Epithelial cell of esophagus (primary cell): ENCODE measurements around the gene ADAM11.
"Not testable (repeated sequence)": the region's sequence is repeated elsewhere in the genome, so short reads cannot be mapped to it uniquely, and the experiment has no call there.

Experiments
- DNase-seq: peaks from one replicate; pipeline ENCODE4 v3.0.0; 2010; ENCODE audit warnings: low read depth
- H3K4me3 ChIP-seq: 2 replicates; pipeline ENCODE4 v1.5.1; 2011; ENCODE audit warnings: mild to moderate bottlenecking, low read length, control low read depth
- TF ChIP-seq, protein P1 (sequence below): IDR thresholded peaks from 2 replicates; pipeline ENCODE4 v1.5.1; 2011; ENCODE audit warnings: low read depth, mild to moderate bottlenecking, low read length, control low read depth, inconsistent platforms; ENCODE audit not compliant: insufficient read depth; ENCODE audit errors: missing control alignments

The ADAM11 gene

DNA sequence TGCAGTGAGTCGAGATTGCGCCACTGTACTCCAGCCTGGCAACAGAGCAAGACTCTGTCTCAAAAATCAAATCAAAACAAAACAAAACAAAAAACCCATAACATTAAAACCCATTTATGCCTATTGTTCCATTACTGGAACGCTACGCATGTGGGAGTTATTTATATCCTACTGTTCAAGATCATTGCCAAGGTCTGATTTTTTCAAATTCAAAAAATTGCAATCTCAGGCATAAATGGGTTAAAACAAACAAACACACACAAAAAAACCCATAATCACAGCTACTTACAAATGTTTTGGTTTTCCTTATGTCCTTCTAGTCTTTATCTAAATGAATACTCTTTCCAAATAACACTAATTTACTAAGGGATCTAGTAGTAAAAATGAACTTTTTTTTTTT, 53.5 kb downstream of the ADAM11 start:
- no peak for DNase-seq
- H3K4me3 ChIP-seq, result no peak overlapping the region
- TF ChIP-seq, protein P1, sequence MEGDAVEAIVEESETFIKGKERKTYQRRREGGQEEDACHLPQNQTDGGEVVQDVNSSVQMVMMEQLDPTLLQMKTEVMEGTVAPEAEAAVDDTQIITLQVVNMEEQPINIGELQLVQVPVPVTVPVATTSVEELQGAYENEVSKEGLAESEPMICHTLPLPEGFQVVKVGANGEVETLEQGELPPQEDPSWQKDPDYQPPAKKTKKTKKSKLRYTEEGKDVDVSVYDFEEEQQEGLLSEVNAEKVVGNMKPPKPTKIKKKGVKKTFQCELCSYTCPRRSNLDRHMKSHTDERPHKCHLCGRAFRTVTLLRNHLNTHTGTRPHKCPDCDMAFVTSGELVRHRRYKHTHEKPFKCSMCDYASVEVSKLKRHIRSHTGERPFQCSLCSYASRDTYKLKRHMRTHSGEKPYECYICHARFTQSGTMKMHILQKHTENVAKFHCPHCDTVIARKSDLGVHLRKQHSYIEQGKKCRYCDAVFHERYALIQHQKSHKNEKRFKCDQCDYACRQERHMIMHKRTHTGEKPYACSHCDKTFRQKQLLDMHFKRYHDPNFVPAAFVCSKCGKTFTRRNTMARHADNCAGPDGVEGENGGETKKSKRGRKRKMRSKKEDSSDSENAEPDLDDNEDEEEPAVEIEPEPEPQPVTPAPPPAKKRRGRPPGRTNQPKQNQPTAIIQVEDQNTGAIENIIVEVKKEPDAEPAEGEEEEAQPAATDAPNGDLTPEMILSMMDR, result no peak

DNA sequence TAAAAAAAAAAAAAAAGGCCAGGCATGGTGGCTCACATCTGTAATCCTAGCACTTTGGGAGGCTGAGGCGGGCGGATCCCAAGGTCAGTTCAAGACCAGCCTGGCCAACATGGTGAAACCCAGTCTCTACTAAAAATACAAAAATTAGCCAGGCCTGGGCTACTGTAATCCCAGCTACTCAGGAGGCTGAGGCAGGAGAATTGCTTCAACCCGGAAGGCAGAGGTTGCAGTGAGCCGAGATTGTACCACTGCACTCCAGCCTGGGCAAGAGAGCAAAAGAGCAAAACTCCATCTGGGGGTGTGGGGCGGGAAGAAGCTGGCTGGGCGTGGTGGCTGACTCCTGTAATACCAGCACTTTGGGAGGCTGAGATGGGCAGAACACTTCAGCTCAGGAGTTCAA, 59.7 kb downstream of the ADAM11 start:
- not testable (repeated sequence) for DNase-seq

DNA sequence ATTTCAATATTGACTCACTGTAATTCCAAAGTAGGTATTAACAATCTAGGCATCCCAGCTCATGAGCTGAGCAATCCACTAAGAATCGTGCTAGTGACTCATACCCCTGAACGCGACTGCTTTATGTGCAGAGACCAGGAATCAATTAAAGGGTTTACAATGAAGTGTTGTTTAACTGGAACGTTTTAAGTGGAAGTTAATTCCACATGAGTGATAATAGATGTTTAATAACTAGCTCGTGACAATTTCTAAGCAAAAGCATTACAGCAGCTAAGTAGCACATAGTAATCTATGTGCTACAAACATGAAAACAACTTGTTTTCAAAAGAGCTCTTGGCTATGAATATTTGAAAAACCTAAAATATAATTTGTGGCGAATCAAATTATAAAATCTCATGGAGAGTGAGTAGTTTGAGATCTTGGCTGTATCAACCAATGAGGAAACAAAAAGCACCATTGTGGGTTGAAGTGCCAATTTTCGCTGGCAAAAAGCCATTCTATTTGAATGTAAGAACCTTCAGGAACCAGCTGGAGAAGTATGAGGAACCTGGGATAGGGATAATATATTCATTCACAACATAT, 61.9 kb downstream of the ADAM11 start:
- DNase-seq, result peak; percentile 90

More for the DNA sequence above, 59.7 kb downstream of the ADAM11 start:
- H3K4me3 ChIP-seq, result not testable (repeated sequence)

DNA sequence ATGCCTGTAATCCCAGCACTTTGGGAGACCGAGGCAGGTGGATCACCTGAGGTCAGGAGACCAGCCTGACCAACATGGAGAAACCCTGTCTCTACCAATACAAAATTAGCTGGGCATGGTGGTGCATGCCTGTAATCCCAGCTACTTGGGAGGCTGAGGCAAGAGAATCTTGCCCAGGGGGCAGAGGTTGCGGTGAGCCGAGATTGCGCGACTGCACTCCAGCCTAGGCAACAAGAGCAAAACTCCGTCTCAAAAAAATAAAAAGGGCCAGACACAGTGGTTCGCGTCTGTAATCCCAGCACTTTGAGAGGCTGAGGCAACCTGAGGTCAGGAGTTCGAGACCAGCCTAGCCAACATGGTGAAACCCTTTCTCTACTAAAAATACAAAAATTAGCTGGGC, 66.4 kb downstream of the ADAM11 start:
- H3K4me3 ChIP-seq, DNase-seq: not testable (repeated sequence)

More for the DNA sequence above, 61.9 kb downstream of the ADAM11 start:
- no peak overlapping the region for H3K4me3 ChIP-seq
- TF ChIP-seq, protein P1, result no peak

DNA sequence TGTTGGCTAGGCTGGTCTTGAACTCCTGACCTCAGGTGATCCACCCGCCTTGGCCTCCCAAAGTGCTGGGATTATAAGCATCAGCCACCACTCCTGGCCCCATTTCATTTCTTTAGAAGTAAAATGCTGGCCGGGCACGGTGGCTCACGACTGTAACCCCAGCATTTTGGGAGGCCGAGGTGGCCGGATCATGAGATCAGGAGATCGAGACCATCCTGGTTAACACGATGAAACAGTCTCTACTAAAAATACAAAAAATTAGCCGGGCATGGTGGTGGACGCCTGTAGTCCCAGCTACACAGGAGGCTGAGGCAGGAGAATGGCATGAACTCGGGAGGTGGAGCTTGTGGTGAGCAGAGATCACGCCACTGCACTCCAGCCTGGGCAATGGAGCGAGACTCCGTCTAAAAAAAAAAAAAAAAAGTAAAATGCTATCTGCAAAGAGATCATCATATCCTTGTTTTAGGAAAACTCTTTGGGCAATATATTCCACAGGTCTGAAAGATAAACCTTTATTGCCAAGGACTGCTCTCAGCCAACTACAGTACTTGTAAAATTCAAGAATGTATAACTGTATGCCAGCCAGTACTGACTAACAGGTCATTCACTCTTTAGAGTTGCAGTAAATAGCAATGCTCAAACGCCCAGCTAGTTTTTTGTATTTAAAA, 67.5 kb downstream of the ADAM11 start:
- no peak for DNase-seq
- H3K4me3 ChIP-seq, result no peak overlapping the region
- TF ChIP-seq, protein P1, result no peak

DNA sequence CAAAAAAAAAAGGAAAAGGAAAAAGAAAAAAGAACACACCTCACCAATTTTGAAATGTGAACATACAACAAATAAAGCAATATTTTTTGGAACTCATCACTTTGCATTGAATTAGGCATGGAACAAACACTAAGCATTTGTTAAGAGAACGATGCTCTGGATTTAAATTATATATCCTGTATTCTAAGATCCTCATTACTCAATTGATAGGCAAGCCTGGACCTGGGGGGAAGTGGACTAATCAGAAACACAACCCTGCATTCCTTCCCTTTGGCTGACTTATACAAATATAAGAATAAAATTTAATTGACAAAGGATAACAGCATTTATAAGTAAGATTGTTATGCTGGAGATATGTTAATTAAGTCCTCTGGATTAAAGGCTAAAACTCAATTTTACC, 69.1 kb downstream of the ADAM11 start:
- peak; percentile 67 for DNase-seq
- TF ChIP-seq, protein P1, result no peak
- H3K4me3 ChIP-seq, result no peak overlapping the region

DNA sequence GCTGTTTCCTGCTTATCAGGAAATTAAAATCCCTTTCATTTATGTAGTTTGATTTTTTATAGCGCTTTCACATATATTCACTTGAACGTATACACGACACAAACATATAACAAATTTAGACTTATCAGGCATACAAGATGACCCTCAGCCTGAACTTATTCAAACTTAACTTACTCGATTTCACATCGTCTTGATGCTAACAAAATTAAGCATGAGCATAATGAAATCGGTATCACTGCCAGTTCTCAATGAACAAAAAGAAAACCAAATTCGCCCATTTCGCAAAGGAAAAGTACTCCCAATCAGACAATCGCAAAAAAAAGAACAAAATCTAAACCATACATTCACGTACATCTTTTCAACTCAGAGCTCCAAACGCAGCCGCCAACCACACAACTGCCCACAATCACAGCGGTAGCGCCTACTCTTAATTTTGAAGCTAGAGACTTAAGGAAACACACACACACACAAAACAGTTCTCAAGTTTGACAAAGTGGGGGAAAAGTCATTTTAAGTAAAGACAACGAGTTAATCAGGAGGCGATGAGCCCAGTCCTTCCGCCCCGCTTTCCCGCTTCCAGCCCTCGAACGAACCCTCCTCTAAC, 70.2 kb downstream of the ADAM11 start:
- TF ChIP-seq, protein P1, result no peak
- no peak for DNase-seq
- peak overlapping the region; percentile 66 for H3K4me3 ChIP-seq

DNA sequence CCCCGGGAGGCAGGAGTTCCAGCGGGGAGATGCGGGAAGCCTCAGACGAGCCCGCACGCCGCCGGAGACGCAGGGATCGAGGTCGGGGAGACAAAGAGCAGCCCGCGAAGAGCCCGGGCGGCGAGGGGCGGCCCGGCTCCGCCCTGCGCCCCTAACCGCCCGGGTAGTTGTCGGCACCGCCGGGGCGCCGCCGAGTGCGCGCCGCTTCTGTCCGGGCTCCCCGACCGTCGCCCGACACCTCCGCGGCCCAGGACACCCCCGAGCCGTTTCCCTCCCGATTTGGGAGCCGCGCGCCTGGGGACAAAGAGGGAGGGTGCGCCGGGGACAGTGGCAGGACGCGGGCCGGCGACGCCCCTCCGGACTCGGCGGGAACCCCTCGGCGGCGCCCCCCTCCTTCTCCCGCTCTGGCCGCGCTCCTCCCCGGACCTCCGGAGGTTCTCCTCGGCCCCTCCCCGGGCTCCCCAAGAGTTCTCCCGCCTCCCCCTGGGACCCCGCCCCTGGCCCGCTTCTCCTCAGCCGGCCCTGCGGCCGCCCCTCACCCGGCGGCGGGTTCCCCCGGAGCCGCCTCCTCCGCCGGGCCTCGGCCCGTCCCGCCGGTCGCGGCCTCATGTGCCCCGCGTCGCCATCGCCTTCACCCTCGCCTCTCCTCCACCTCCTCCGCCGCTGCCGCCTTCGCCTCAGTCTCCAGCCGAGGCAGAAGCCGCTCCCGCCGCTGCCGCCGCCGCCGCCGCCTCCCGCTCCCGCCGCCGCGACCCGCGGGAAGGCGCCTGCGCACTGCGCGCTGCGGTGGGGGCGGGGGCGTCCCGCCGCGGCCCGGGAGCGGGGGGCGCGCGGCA, 71.0 kb downstream of the ADAM11 start, which contains the start of gene GJC1:
GJC1 (minus strand) TSS at position 765 of the 836 bp plus-strand sequence. CDS start 24,470 bp downstream, outside the sequence.
- H3K4me3 ChIP-seq, result peak within 1 kb of the TSS; percentile 66

More for the DNA sequence above, 71.0 kb downstream of the ADAM11 start, which contains the start of gene GJC1:
- DNase-seq, result peak; percentile 37
- TF ChIP-seq, protein P1, result no peak
